Measurements from ENCODE around the gene MARK2. TPM values are rescaled to one million over a fixed set of nuclear protein-coding genes. Genes with fewer than 3 reads are reported as not detected.

Gene MARK2
- total RNA-seq: 10 to 100 TPM; 32.2 to 33.9 TPM

GRCh38 chr11:63838678-63839507 lies at the start of gene MARK2:
TSS of gene MARK2 (plus strand) at chr11:63839110. CDS start at chr11:63839507, 397 bp downstream.
- DNase-seq (peak; percentile 98 to 99 (median 99)), ATAC-seq (peak; percentile 88)
- Histone ChIP-seq H3K4me1 (peaks cover 53% of the 10 kb centered on the region), H3K27me3 (no peaks in the 10 kb centered on the region), H3K4me3 (peak within 1 kb of the TSS; percentile 72 to 80), H3K27ac (peak within 1 kb of the TSS; percentile 73 to 93 (median 82)), H3K9me3 (no peaks in the 10 kb centered on the region), H3K36me3 (replicated peaks in 1 of 2; ENCODE audit: insufficient read depth in 1 of 2, low read depth in 2 of 2) (no peaks in the 10 kb centered on the region)
- intact Hi-C loops (cut with DNase I): no loop called here
- TF ChIP-seq POLR2A (IDR thresholded peaks at IDR 0.05): peak in 2 of 3 donors; percentile 39 to 63
- peak in 1 of 7 experiments; percentile 17 for TF ChIP-seq CTCF (IDR thresholded peaks at IDR 0.05)
- 0% methylated on average over 8 to 95 of the region's 100 CpGs for WGBS, 2 donors

- H3K27ac ChIP-seq: no peak overlapping the region
- no peak for DNase-seq
- ATAC-seq: no peak
- H3K27me3 ChIP-seq: no peaks in the 10 kb centered on the region
- no peak overlapping the region for H3K4me3 ChIP-seq
- no peaks in the 10 kb centered on the region for H3K4me1 ChIP-seq
- H3K9me3 ChIP-seq: no peaks in the 10 kb centered on the region
- intact Hi-C loops (cut with DNase I): no loop called here
- WGBS, 2 donors: 91% methylated on average over 6 of the region's 6 CpGs
- H3K36me3 ChIP-seq (replicated peaks in 1 of 2; ENCODE audit: insufficient read depth in 1 of 2, low read depth in 2 of 2): no peaks in the 10 kb centered on the region
- TF ChIP-seq CTCF (IDR thresholded peaks at IDR 0.05) (no peak), POLR2A (IDR thresholded peaks at IDR 0.05) (no peak)
These were observed 47.3 kb upstream of the MARK2 start for GRCh38 chr11:63791495-63792167.

- no peaks in the 10 kb centered on the region for H3K9me3 ChIP-seq
These were observed 45.7 kb upstream of the MARK2 start for GRCh38 chr11:63793161-63793560.

GRCh38 chr11:63795066-63795465 lies 43.8 kb upstream of the MARK2 start:
- Histone ChIP-seq H3K36me3 (replicated peaks in 1 of 2; ENCODE audit: insufficient read depth in 1 of 2, low read depth in 2 of 2) (no peaks in the 10 kb centered on the region), H3K27me3 (no peaks in the 10 kb centered on the region), H3K9me3 (no peaks in the 10 kb centered on the region), H3K27ac (no peak overlapping the region), H3K4me1 (no peaks in the 10 kb centered on the region), H3K4me3 (no peak overlapping the region)
- intact Hi-C loops (cut with DNase I): no loop called here
- 82 to 83% methylated on average over 11 of the region's 11 CpGs for WGBS, 2 donors
- ATAC-seq (no peak), DNase-seq (no peak)
- no peak for TF ChIP-seq CTCF (IDR thresholded peaks at IDR 0.05)
- TF ChIP-seq POLR2A (IDR thresholded peaks at IDR 0.05): no peak

More at GRCh38 chr11:63793161-63793560, 45.7 kb upstream of the MARK2 start:
- intact Hi-C loops (cut with DNase I): no loop called here
- H3K27ac ChIP-seq: no peak overlapping the region
- H3K4me1 ChIP-seq: no peaks in the 10 kb centered on the region
- H3K27me3 ChIP-seq: no peaks in the 10 kb centered on the region
- TF ChIP-seq CTCF (IDR thresholded peaks at IDR 0.05) (no peak), POLR2A (IDR thresholded peaks at IDR 0.05) (no peak)
- no peak overlapping the region for H3K4me3 ChIP-seq
- ATAC-seq: no peak
- no peak for DNase-seq
- no peaks in the 10 kb centered on the region for H3K36me3 ChIP-seq (replicated peaks in 1 of 2; ENCODE audit: insufficient read depth in 1 of 2, low read depth in 2 of 2)

Measured in body of pancreas (tissue), 4 donors.